HepG2 (cell line): ENCODE results near the gene SRC. TPM values are rescaled to one million over a fixed set of nuclear protein-coding genes. Genes with fewer than 3 reads are reported as not detected.

Source experiments
- ARID3A ChIP-seq: IDR thresholded peaks from 2 replicates; pipeline ENCODE4 v1.6.1; 2012; ENCODE audit warnings: low read depth, low read length, improper control_type of control experiment
- CREB1 ChIP-seq, 2 experiments: fragments of 450-650 bp in 1 of 2; IDR thresholded peaks; 2 replicates each; pipeline ENCODE4 v1.6.1; 2016 to 2017; ENCODE audit warnings: control low read depth in 1 of 2, mild to moderate bottlenecking in 1 of 2, missing compliant biosample characterization in 1 of 2, missing genetic modification characterization in 1 of 2
- DNMT3B ChIP-seq: conservative IDR thresholded peaks from 2 replicates; pipeline ENCODE4 v1.6.1; 2016; ENCODE audit warnings: missing biosample characterization, control low read depth
- GZF1 ChIP-seq: sonication (generic); formaldehyde crosslinking; IDR thresholded peaks from 2 replicates; pipeline ENCODE4 v1.5.1; 2020; ENCODE audit warnings: mild to moderate bottlenecking, missing genetic modification reagents
- JDP2 ChIP-seq: sonication (generic); formaldehyde crosslinking; IDR thresholded peaks from 2 replicates; pipeline ENCODE4 v1.8.1; 2022; ENCODE audit warnings: missing genetic modification reagents, borderline replicate concordance
- KDM6A ChIP-seq: IDR thresholded peaks from 2 replicates; pipeline ENCODE4 v1.6.1; 2016; ENCODE audit warnings: low read depth
- NPAS2 ChIP-seq: sonication (generic); formaldehyde crosslinking; IDR thresholded peaks from 2 replicates; pipeline ENCODE4 v1.8.0; 2022; ENCODE audit warnings: mild to moderate bottlenecking, missing genetic modification reagents, borderline replicate concordance
- NR2F6 ChIP-seq, 2 experiments: IDR thresholded peaks; 2 replicates each; pipeline ENCODE4 v1.6.1; 2016; ENCODE audit warnings: antibody characterized with exemption in 1 of 2, mild to moderate bottlenecking in 1 of 2
- PREB ChIP-seq: sonication (generic); formaldehyde crosslinking; IDR thresholded peaks from 2 replicates; pipeline ENCODE4 v1.4.0; 2020; ENCODE audit warnings: missing genetic modification reagents
- RFX3 ChIP-seq: IDR thresholded peaks from 2 replicates; pipeline ENCODE4 v1.6.1; 2016; ENCODE audit warnings: missing biosample characterization, missing genetic modification reagents
- SAFB2 ChIP-seq: sonication (generic); formaldehyde crosslinking; IDR thresholded peaks from 2 replicates; pipeline ENCODE4 v1.5.1; 2020; ENCODE audit warnings: missing genetic modification reagents, low read depth, mild to moderate bottlenecking, borderline replicate concordance
- SIX4 ChIP-seq: sonication (generic); formaldehyde crosslinking; IDR thresholded peaks from 2 replicates; pipeline ENCODE4 v1.4.0; 2020; ENCODE audit warnings: missing genetic modification reagents
- SMAD9 ChIP-seq: sonication (generic); formaldehyde crosslinking; IDR thresholded peaks from 2 replicates; pipeline ENCODE4 v1.5.1; 2020; ENCODE audit warnings: mild to moderate bottlenecking, missing genetic modification reagents
- THRA ChIP-seq: sonication (generic); formaldehyde crosslinking; IDR thresholded peaks from 2 replicates; pipeline ENCODE4 v1.4.0; 2020; ENCODE audit warnings: missing genetic modification reagents, borderline replicate concordance
- ZBTB2 ChIP-seq: sonication (generic); formaldehyde crosslinking; IDR thresholded peaks from 2 replicates; pipeline ENCODE4 v1.8.0; 2022; ENCODE audit warnings: low read depth, missing genetic modification reagents
- ZFX ChIP-seq: sonication (generic); formaldehyde crosslinking; IDR thresholded peaks from 2 replicates; pipeline ENCODE4 v1.4.0; 2020; ENCODE audit warnings: mild to moderate bottlenecking, low read depth, missing genetic modification reagents, moderate library complexity
- ZNF547 ChIP-seq: sonication (generic); formaldehyde crosslinking; IDR thresholded peaks from 2 replicates; pipeline ENCODE4 v1.5.1; 2020; ENCODE audit warnings: mild to moderate bottlenecking, missing genetic modification reagents
- ZNF557 ChIP-seq: sonication (generic); formaldehyde crosslinking; IDR thresholded peaks from 2 replicates; pipeline ENCODE4 v1.4.0; 2020; ENCODE audit warnings: missing genetic modification reagents
- ZSCAN30 ChIP-seq: sonication (generic); formaldehyde crosslinking; IDR thresholded peaks from 2 replicates; pipeline ENCODE4 v1.5.0; 2020; ENCODE audit warnings: mild to moderate bottlenecking, missing genetic modification reagents
- ZSCAN31 ChIP-seq: sonication (generic); formaldehyde crosslinking; IDR thresholded peaks from 2 replicates; pipeline ENCODE4 v1.5.0; 2020; ENCODE audit warnings: low read depth, mild to moderate bottlenecking, missing genetic modification reagents
- ZSCAN5A ChIP-seq: sonication (generic); formaldehyde crosslinking; IDR thresholded peaks from 2 replicates; pipeline ENCODE4 v1.8.0; 2022; ENCODE audit warnings: mild to moderate bottlenecking, missing genetic modification reagents, borderline replicate concordance
- polyA plus RNA-seq, 8 experiments: library from polyadenylated mRNA; depleted of rRNA in 3 of 8; stranded (reverse) in 7 of 8; unstranded in 1 of 8; fragments of >200 nt; fragmentation: Illumina TruSeq in 4 of 8; extraction: Trizol in 4 of 8; gene quantifications; 2 replicates each; pipeline versions ENCODE4 v1.2.1 to v1.2.3, GENCODE V29; 2011 to 2016; ENCODE audit warnings: low read depth in 4 of 8, missing spikeins in 1 of 8, mixed read lengths in 1 of 8; ENCODE audit not compliant: insufficient read depth in 1 of 8
- total RNA-seq, 5 experiments: library from RNA; depleted of rRNA; stranded (reverse); fragments of >200 nt; fragmentation: Illumina TruSeq; extraction: Trizol; gene quantifications; 2 replicates each; pipeline ENCODE4 v1.2.3, GENCODE V29; 2016; ENCODE audit warnings: low read depth in 1 of 5

SRC gene
- total and polyA plus RNA-seq, 2 of the 13 experiments (the other 11 are each of a cell fraction or from before 2014, with no cell fraction given) = 54.7 to 192 TPM

- TF ChIP-seq ZSCAN30 = peak; percentile 59; the same call in 1 of the 2 replicates
- TF ChIP-seq KDM6A (CRISPR knock-in tag) = no peak
- TF ChIP-seq ZNF547 = peak; percentile 97
- TF ChIP-seq JDP2 = no peak
- TF ChIP-seq CREB1 (IDR thresholded peaks at IDR 0.05) = no peak
- no peak for TF ChIP-seq CREB1 (CRISPR knock-in tag; IDR thresholded peaks at IDR 0.05)
- peak; percentile 95 for TF ChIP-seq ZSCAN31 (CRISPR knock-in tag)
- peak; percentile 86; the same call in 1 of the 2 replicates for TF ChIP-seq ZNF557 (CRISPR knock-in tag)
- 0 out of 2 replicates have a peak, but pooled peaks have one; percentile 14 for TF ChIP-seq GZF1 (CRISPR knock-in tag)
- TF ChIP-seq DNMT3B = no peak; the same call in 1 of the 2 replicates
- no peak for TF ChIP-seq SMAD9 (CRISPR knock-in tag)
- TF ChIP-seq ARID3A = no peak
- TF ChIP-seq PREB = peak; percentile 96; the same call in 1 of the 2 replicates
- TF ChIP-seq NR2F6 (IDR thresholded peaks at IDR 0.05) = no peak
- peak; percentile 29; the same call in 1 of the 2 replicates for TF ChIP-seq NR2F6 (CRISPR knock-in tag; IDR thresholded peaks at IDR 0.05)
- peak; percentile 55; the same call in 1 of the 2 replicates for TF ChIP-seq THRA (CRISPR knock-in tag)
- peak; percentile 60; the same call in 1 of the 2 replicates for TF ChIP-seq ZBTB2
- TF ChIP-seq RFX3 (CRISPR knock-in tag) = no peak
- TF ChIP-seq ZSCAN5A = peak; percentile 85; the same call in 1 of the 2 replicates
- TF ChIP-seq SIX4 = peak; percentile 54; the same call in 1 of the 2 replicates
- no peak for TF ChIP-seq NPAS2
- TF ChIP-seq SAFB2 = peak; percentile 100
- TF ChIP-seq ZFX (CRISPR knock-in tag) = peak; percentile 59; the same call in 1 of the 2 replicates
These were observed 60.4 kb downstream of the SRC start (continued) for GRCh38 chr20:37406010-37406998.
